ENCODE measurements around the gene KRT5.

KRT5 gene

DNA sequence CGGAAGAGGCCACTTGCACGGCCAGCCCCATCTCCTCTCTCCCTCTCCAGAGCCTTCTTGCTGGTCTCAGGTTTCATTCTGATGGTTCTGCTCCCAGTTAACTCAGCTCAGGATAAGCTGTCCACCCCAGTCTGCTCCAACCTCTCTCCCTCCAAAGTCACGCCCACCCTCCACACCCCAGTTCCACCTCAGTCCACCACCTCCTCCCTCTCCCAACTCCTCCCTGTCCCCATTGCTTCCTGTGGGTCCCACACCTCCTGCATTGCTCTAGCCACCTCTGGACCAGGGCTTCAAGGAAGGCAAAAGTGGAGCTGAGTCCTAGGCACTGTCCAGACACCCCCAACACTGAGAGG lies 19.6 kb upstream of the KRT5 start:
- H3K4me3 ChIP-seq (ENCODE audit: low read depth, low read length) = no peak overlapping the region
- no peak for DNase-seq (ENCODE audit: low read depth)

DNA sequence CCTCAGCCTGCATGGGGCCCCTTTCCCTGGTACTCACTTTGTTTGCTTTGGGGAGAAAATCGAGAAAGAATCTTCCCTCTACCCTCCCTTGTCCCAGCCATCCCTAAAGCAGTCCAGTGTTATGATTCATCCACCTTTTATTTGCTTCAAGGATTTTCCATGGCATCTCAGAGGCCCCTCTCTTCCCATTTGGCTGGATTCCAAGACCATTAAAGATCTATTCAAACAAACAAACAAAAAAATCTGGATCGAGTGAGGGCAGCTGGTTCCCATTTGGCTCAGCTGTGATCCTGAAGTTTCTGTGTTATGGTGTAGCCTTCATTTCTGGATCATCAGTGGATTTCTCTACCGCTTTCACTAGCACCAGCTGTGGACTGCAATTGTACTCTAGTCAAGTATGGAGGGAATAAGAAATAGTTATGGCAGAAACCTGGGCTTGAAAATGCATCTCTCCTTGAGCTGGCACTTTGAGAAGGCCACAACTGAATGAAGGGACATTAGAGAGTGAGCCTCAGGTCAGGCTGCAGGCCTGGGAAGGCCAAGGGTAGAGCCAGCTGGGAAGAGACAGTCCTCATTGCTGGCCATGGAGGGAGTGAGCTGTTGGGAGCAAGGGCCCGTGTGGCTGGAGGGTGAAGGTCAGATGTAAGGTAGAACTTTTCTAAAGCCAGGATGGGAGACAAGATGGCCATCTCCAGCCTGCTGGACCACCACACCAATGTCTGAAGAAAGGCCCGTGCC lies 19.1 kb upstream of the KRT5 start:
- peak; percentile 13 for DNase-seq (ENCODE audit: low read depth)
- H3K4me3 ChIP-seq (ENCODE audit: low read depth, low read length) = no peak overlapping the region

DNA sequence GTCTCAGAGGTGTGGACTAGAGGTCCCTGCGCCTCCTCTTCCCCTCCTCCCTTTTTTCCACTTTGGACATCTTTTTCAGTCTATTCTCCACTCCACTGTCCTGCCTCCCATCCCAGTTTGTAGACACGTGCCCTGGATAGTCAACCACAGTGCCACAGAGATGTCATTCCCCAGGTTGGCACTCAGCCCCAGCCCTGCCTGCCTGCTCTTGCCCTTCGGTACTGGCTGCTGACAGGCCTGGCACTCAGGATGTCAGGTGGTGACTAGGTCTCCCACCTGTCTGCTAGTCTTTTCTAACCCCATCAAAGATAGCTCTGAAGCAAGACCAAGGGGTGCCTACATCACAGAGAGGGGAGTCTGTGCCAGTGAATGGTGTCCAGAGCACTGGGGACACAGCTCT lies 16.9 kb upstream of the KRT5 start:
- H3K4me3 ChIP-seq (ENCODE audit: low read depth, low read length) = no peak overlapping the region
- DNase-seq (ENCODE audit: low read depth) = no peak

DNA sequence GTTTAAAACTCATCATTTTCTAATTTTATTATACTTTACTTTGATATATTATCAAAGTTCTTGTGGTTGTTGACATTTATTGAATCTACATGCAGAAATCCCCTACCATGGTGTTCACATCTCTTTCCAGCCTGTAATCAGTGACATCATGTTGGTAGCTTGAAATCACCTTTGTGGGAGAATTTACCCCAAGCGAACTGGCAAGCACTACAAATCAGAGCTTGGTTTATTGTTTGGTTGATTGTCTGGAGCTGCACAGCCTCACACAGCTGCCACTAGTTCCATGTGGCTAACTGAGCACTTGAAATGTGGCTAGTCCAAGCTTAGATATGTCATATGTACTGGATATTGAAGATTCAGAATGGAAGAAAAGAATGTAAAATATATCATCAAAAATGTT lies 15.4 kb upstream of the KRT5 start:
- H3K4me3 ChIP-seq (ENCODE audit: low read depth, low read length) = no peak overlapping the region
- DNase-seq (ENCODE audit: low read depth) = no peak

DNA sequence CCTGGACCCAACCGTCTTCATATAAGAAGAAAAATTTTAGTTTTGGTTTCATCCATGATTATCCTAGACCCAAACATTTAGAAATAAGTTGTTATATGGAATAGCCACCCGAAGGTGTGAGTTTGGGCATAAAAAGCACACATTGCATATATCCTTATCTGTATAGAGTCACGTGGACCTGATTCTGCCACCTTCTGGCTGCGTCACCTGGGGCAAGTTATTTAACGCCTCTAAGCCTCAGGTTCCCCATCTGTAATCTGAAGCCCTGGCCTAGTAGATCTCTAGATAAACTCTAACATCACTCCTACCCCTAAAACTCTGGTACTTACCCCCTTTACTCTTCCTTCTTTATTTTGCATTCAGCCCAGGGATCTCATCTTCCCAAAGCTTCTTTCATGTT lies 14.3 kb upstream of the KRT5 start:
- DNase-seq (ENCODE audit: low read depth) = no peak
- H3K4me3 ChIP-seq (ENCODE audit: low read depth, low read length) = no peak overlapping the region

DNA sequence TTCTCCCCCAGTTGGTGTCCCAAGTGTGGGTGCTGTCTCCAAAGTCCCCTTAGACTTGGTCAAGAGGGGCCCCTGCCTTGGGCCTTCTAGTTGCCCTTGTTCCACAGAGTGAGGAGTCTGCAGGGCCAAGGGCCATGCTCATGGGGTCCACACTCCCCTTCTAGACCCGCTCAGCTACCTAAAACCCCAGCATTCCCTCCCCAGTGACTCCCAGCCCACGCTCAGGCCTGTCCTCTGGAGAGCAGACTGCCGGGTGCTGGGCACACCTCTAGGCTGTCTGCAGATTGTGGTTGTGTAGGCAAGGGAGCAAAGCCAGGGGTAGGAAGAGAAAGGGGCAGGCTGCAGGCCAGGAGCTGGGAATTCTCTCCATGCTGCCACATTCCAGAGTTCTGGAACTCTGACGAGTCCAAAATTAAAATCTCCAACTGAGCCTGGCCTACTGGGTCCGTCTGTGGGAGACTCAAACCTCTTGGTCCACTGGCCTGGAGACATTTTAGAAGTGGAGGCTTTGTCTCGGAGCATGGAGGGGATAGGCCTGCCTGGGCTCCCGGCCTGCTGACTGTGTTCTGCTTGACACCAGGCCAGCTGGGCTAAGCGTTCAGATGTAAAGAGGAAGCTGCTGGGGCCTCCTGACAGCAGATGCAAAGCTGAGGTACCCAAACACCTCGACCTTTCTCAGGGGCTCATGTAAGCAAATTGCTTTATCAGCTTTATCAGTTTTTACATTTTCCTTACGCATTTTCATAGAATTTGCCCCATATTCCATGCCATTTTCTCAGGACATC lies 13.7 kb upstream of the KRT5 start:
- no peak overlapping the region for H3K4me3 ChIP-seq (ENCODE audit: low read depth, low read length)
- no peak for DNase-seq (ENCODE audit: low read depth)

DNA sequence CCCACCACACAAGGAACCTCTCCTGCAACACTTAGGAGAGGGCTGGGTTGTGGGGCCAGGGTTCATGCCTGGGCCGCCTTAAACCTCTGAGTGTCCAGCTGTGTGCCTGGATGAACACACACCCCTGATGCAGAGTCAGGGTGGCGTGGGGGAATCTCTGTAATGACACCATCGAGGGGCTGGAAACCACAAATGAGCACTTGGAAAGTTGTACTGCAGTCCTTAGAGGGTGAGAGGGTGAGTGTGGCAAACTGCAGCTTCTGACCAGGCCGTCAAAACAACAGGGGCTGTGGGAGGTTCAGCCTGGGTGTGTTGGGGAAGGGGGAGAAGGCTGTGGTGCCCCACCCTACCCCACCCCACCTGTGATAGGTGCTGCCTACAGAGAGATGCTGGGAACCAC lies 12.4 kb upstream of the KRT5 start:
- no peak overlapping the region for H3K4me3 ChIP-seq (ENCODE audit: low read depth, low read length)
- no peak for DNase-seq (ENCODE audit: low read depth)

DNA sequence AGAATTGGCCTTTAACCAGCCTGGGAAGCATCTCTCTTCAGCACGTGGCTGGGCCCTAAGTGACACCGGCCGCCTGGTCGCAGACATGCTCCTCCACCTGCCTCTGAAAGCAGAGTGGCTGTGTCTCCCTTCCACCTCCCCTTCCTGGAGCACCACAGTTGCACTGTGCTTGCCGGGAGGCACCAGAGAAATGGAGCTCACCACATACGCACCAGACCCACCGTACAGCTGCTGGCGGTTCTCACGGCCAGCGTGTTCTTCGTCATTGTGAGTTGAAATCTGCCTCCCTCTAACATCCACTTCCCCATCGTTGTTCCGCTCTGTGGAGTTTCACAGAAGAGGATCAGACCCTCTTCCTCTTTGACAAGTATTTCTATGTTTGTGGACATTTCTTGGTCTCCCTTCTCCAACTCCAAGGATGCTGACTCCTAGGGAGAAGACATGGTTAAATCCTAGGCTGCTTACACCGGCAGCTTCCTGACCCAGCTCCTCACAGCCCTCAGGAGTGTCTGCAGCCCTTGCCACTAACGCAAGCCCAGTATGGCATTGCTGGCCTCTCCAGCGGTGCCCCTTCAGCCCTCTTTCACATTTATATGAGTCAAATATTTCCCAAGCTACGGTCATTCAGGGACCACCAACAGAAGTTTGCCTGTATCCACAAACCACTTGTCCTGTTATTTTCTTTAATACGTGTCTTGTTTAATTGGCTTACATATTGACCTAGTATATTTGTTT lies 11.5 kb upstream of the KRT5 start:
- DNase-seq (ENCODE audit: low read depth) = no peak
- H3K4me3 ChIP-seq (ENCODE audit: low read depth, low read length) = no peak overlapping the region

DNA sequence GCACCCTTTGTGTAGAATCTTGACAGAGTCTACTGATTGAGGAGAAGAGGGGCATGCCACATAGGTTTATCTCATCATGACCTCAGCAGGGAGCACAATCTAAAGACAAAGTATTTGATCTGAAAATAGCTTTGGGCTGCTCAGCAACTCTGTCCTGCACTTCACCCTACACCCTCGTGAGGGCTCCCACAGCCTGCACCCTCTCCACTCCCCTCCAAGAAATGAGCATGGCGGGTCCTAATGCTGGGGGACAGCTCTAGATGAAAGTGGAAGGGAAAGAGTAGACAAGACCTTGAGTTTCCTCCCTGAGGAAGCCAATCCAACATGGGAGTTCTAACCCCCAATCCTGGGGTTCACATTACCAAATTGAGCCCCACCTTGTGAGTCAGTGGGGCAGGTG lies 10.7 kb upstream of the KRT5 start:
- DNase-seq (ENCODE audit: low read depth) = no peak
- no peak overlapping the region for H3K4me3 ChIP-seq (ENCODE audit: low read depth, low read length)

DNA sequence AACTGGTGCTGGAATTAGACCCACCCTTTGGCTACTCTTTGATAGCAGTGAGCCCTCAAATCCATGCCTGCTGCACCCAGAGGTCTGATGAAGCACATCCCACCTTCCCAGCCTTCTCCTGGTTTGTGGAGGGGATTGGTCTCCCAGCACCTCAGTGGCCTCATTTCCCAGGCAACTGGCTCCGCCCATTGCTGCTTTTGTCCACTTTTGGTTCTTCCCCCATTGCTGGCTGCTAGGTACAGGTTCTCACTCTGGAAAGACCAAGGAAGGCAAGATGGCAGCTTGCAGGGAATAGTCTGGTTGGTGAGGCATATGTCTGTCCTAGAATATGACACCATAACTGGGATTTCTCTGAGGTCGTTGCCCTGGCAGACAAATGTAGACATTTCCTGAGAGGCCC lies 10.2 kb upstream of the KRT5 start:
- no peak overlapping the region for H3K4me3 ChIP-seq (ENCODE audit: low read depth, low read length)
- no peak for DNase-seq (ENCODE audit: low read depth)

DNA sequence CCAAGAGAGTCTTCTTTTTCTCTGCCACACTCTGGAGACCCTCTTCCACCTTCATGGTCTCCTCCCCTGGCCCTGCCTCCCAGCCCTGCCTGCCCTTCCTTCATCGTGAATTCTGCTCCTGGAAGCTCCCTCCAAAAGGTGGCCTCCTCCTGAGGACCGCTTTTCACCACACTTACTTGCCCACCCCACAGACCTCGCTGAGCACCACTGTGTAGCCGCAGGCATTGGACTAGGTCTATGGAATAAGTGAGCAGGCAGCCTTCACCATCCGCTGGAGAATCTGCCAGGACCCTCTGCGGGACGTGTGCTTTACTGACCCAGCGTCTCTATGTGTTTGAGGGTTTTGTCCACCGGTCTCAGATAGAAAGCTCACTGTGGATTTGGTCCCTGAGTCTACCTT lies 9.7 kb upstream of the KRT5 start:
- H3K4me3 ChIP-seq (ENCODE audit: low read depth, low read length) = no peak overlapping the region
- DNase-seq (ENCODE audit: low read depth) = no peak

DNA sequence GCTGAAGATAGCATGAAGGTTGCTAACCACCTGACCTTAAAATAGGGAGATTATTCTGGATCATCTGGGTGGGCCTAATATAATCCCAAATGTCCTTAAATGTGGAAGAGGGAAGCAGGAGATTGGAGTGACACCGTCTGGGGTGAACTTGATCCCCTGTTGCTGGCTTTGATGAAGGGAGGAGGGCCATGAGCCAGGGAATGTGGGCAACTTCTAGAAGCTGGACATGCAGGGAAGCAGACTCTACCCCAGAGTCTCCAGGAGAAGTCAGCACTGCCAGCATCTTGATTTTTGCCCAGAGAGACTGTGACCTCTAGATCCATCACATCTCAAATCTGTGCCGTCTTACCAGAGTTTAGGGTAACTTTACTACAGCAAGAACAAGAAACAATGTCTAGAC lies 9.2 kb upstream of the KRT5 start:
- no peak overlapping the region for H3K4me3 ChIP-seq (ENCODE audit: low read depth, low read length)
- no peak for DNase-seq (ENCODE audit: low read depth)

DNA sequence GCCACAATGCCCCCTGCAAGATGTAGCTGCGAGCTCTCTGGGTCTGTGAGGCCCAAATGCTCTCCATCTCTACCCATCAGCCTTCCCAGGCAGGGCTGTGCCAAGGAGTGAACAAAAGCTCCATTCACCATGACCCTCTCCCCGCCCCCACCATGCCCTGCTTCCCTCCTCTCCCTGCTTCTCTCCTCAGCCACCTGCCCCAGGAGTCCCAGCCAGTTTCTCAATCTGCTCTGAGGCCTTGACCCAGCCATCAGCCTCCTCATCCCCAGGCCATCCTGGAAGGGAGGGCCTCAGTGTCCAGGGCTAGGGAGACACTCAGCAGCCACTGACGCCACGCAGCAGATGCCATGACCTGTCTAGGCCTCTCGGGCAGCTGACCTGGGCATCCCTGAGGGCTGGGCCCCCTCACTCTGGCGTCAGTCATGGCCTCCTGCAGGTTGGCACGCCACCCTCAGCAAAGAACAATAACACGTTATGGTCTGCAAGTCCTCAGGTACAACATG lies 8.5 kb upstream of the KRT5 start:
- no peak for DNase-seq (ENCODE audit: low read depth)
- no peak overlapping the region for H3K4me3 ChIP-seq (ENCODE audit: low read depth, low read length)

DNA sequence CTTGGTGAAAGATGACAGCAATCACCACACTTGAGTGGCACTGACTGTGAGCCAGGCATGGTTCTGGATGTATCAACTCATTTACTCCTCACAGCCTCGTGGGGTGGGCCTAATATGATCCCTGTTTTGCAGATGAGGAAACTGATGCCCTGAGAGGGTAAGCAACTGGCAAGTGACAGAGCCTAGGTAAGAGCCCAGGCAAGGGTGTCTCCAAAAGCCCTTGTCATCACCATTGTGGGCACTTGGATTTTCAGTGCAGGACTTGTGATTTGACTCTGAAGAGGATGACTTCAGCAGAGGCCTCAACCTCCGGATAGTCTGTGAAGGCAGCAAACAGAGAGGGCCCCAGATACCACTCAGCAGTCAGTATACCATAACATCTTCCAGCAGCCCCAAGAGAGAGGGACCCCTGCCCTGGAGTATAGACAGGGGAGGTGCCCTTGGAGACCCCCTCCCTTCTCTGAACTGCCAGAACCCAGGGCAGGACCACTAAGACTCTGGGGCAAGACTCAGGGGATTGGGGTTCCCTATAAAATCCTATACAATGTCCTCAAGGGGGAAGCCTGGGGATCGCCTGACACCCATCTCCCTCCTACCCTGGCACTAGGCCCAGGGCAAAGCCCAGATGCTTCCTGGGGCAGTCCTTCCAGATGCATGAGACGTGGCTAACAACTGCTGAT lies 7.1 kb upstream of the KRT5 start:
- H3K4me3 ChIP-seq (ENCODE audit: low read depth, low read length) = no peak overlapping the region
- no peak for DNase-seq (ENCODE audit: low read depth)

DNA sequence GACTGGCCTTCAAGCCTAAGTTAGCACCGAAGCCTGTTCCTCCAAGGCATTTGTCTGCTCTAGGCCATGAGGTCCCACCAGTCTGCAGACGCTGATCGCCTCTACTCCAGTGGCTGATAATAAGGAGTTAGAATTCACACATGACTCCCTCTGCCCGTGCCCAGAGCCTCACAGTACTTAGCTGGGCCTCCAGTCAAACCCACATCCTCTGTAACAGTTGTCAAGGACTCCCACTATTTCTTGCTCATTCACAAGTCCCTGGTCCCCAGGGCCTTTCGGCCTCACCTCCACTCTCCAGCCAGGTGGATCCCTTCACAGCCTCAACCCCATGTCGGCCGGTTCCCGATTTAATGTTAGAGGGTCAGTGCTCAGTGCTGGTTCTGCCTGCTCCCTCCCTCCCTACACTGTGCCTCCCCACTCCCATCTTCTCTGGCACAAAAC lies 6.3 kb upstream of the KRT5 start:
- DNase-seq (ENCODE audit: low read depth) = no peak
- H3K4me3 ChIP-seq (ENCODE audit: low read depth, low read length) = no peak overlapping the region

DNA sequence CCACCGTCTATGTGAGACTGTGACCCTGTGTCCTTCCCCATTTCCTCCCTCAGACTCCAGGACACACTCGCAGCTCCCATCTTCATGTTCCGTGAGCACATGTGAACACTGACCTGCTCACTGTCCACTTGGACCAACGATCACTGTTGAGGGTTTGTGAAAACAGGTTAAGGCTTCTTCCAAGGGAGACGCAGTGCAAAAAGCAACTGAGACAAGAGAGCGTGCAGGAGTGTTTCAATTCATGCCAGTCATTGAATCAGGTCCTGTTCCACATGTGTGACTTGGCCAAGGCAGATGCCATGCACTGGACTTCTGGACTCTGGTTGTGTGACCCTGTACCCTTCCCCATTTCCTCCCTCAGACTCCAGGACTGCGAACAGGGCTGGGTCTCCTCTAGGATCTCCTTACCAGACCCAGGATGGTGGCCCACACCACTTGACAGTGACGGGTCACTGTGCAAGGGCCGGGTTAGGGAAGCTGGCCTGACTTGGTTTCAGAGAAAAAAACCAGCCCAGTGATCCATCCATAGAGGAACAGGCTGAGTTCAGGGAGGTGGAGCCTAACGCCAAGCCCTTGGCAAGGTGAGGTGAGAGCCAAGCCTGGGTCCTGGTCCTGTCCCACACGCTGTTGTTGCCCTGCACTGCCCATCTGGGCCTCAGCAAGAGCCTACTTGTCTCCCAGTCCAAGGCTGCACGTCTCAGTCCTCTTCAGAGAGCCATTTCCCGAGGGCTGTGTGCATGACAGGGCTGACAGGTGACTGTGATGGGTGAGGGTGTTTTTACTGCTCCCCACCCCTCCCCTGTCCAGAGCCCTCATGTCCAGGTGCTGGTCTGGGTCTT lies 5.7 kb upstream of the KRT5 start:
- H3K4me3 ChIP-seq (ENCODE audit: low read depth, low read length) = no peak overlapping the region
- DNase-seq (ENCODE audit: low read depth) = no peak

DNA sequence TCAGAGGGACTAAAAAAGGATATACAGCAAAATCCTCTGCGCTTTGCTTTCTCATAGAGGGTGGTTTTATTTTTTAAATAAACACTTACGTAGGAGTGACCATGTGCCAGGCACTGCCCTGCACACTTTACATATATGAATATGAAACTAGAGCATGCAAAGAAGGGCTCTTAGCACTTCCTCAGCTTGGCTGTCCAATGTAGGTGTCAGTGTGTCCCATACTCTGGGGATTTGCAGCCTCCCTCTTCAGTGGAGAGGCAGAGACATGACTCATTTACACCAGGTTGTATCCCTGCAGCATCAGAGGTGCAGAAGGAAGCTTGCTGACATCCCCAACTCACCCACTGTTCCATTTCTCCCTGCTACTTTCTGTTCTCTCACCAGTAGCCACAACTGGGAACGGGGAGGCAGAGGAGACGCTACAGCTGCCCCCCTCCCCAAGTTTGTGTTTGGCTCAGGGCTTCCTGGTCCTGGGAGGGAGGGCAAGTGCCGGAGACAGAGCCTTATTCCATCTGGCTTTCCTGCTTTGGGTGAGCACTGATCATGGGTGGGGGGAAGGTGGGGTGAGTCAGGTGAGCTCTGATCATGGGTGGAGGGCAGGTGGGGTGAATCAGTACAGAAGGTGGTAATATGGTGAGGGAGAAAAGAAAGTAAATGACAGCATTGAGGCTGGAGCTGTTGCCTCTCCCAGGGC lies 4.9 kb upstream of the KRT5 start:
- no peak for DNase-seq (ENCODE audit: low read depth)
- H3K4me3 ChIP-seq (ENCODE audit: low read depth, low read length) = no peak overlapping the region

DNA sequence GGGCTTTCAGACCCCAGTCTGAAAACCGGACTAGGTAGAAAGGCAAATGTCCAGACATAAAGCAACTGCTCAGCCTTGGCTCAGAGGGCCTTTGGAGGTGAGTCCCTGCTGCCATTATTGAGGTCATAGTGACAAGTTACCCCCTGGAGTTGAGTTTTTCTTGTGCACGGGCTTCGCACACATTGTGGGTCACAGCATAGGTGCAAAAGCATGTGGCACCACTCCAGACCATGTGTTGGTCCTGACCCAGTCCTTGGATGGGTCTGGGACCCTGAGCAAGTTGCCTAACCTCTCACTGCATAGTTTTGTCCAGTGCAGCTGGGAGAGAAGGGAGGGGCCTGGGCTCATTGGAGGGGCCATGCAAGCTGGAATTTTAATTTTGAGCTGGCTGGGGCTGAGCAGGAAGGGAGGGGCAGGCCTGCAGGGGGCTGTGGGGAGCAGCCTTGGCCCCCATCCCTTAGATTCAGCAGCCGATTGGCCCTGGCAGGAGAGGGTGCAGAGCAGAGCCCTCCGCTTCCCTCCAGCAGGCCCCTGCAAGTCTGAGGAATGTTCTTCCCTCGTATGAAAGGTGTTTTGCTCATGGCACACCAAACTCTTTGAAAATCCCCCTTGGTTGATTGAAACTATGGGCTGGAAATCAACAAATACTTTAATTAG lies 4.2 kb upstream of the KRT5 start:
- DNase-seq (ENCODE audit: low read depth) = no peak
- no peak overlapping the region for H3K4me3 ChIP-seq (ENCODE audit: low read depth, low read length)
